ENCODE results near the gene HK2. TPM values are rescaled to one million over a fixed set of nuclear protein-coding genes. Genes with fewer than 3 reads are reported as not detected.
"Not testable (repeated sequence)": the region's sequence is repeated elsewhere in the genome, so short reads cannot be mapped to it uniquely, and the experiment has no call there.

The HK2 gene
- total and polyA plus RNA-seq, 2 donors, result 4.8 to 8.2 TPM

DNA sequence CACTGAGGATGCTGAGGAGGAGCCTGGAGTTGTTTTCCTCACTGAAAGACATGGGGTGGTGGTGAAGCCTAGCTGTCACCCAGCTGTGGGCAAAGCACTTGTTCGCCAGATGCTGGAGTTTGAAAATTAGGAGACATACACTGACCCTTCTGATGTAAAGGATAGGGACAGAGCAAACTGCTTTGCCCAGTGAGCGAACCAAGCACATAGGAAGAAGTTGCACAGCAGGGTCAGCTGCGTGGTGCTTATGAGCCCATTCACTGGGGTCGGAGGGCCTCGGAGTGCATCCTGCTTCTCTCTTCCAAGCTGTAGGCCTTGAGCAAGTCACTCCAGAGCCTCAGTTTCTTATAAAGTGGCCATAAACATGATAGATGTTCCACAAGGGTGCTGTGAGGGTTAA is 50.9 kb downstream of the HK2 start:
- Histone ChIP-seq H3K27ac (ENCODE audit: low read depth in 1 of 2, low read length in 1 of 2) (no peak overlapping the region), H3K27me3 (ENCODE audit: control insufficient read depth in 2 of 2, insufficient read depth in 1 of 2, low read length in 1 of 2) (no peaks in the 10 kb centered on the region), H3K36me3 (ENCODE audit: control insufficient read depth in 2 of 2, insufficient read depth in 2 of 2, low read length in 1 of 2) (peaks cover 21 to 61% of the 10 kb centered on the region in 2 donors), H3K4me1 (ENCODE audit: control insufficient read depth in 2 of 2, insufficient read depth in 2 of 2, low read length in 2 of 2) (peaks cover 0 to 8% of the 10 kb centered on the region in 2 donors), H3K9me3 (ENCODE audit: control insufficient read depth in 2 of 2, insufficient read depth in 1 of 2, low read length in 1 of 2) (no peaks in the 10 kb centered on the region), H3K4me3 (ENCODE audit: low read length in 2 of 2) (no peak overlapping the region)
- WGBS, result 97% methylated on average over 5 of the region's 5 CpGs
- no peak for DNase-seq (ENCODE audit: low read depth in 6 of 9, low spot score in 9 of 9)

DNA sequence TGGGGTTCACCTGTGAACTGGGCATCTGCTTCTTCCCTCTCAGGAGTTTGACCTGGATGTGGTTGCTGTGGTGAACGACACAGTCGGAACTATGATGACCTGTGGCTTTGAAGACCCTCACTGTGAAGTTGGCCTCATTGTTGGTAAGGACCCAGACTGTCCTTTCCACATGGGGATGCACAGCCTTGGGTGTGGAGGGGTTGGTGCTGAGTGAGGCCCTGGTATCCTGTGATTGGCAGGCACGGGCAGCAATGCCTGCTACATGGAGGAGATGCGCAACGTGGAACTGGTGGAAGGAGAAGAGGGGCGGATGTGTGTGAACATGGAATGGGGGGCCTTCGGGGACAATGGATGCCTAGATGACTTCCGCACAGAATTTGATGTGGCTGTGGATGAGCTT is 52.3 kb downstream of the HK2 start:
- DNase-seq (ENCODE audit: low read depth in 6 of 9, low spot score in 9 of 9), result no peak
- WGBS, result 93% methylated on average over 8 of the region's 8 CpGs
- Histone ChIP-seq H3K27ac (ENCODE audit: low read depth in 1 of 2, low read length in 1 of 2) (no peak overlapping the region), H3K27me3 (ENCODE audit: control insufficient read depth in 2 of 2, insufficient read depth in 1 of 2, low read length in 1 of 2) (no peaks in the 10 kb centered on the region), H3K36me3 (ENCODE audit: control insufficient read depth in 2 of 2, insufficient read depth in 2 of 2, low read length in 1 of 2) (peaks cover 21 to 58% of the 10 kb centered on the region in 2 donors), H3K4me3 (ENCODE audit: low read length in 2 of 2) (no peak overlapping the region), H3K9me3 (ENCODE audit: control insufficient read depth in 2 of 2, insufficient read depth in 1 of 2, low read length in 1 of 2) (no peaks in the 10 kb centered on the region), H3K4me1 (ENCODE audit: control insufficient read depth in 2 of 2, insufficient read depth in 2 of 2, low read length in 2 of 2) (peaks cover 0 to 8% of the 10 kb centered on the region in 2 donors)

DNA sequence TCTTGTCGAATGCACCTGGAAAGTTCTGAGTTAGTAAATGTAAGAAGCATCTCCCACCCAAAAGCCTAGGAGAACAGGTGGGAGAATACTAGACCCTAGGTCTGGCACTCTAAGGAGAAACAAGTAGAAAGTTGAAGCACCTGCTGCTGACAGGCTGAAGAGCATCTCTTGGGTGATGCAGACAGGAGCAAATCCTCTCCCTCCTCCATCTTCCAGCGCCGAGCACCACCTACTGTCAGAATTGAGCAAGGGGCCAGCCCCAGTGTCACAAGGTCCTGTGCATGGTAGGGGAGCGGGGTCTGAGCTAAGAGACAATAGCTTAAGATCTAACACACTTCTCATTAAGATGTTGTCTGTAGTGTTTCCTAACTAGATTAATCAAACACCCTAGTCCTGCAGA is 52.9 kb downstream of the HK2 start:
- H3K27ac ChIP-seq (ENCODE audit: low read depth in 1 of 2, low read length in 1 of 2), result no peak overlapping the region
- no peak for DNase-seq (ENCODE audit: low read depth in 6 of 9, low spot score in 9 of 9)
- peaks cover 21 to 60% of the 10 kb centered on the region in 2 donors for H3K36me3 ChIP-seq (ENCODE audit: control insufficient read depth in 2 of 2, insufficient read depth in 2 of 2, low read length in 1 of 2)
- H3K9me3 ChIP-seq (ENCODE audit: control insufficient read depth in 2 of 2, insufficient read depth in 1 of 2, low read length in 1 of 2), result no peaks in the 10 kb centered on the region
- H3K4me1 ChIP-seq (ENCODE audit: control insufficient read depth in 2 of 2, insufficient read depth in 2 of 2, low read length in 2 of 2), result peaks cover 0 to 8% of the 10 kb centered on the region in 2 donors
- WGBS, result 94% methylated on average over 4 of the region's 4 CpGs
- no peak overlapping the region for H3K4me3 ChIP-seq (ENCODE audit: low read length in 2 of 2)
- H3K27me3 ChIP-seq (ENCODE audit: control insufficient read depth in 2 of 2, insufficient read depth in 1 of 2, low read length in 1 of 2), result no peaks in the 10 kb centered on the region

DNA sequence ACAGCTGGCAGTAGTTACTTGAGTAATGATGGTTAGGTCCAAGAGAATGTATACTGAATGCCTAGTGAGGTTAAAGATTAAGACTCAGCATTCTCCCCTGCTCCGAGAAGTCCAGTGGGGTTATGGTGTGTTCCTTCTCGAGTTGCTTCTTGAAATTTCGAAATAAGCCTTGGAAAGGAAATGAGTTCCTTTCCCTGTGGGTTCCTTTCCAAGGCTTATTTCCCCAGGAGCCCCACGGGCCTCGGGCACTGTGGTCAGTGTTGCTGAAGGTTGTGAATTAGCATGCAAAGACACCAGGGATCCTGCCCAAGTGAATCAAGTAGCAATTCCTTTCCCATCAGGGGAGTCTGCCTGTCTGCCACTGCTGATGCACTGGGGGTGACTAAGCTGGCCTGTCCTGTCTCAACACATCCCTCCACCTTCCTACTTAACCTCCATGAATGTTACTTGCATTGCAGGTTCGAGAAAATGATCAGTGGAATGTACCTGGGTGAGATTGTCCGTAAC is 53.6 kb downstream of the HK2 start:
- H3K4me3 ChIP-seq (ENCODE audit: low read length in 2 of 2), result no peak overlapping the region
- DNase-seq (ENCODE audit: low read depth in 6 of 9, low spot score in 9 of 9), result no peak
- no peaks in the 10 kb centered on the region for H3K27me3 ChIP-seq (ENCODE audit: control insufficient read depth in 2 of 2, insufficient read depth in 1 of 2, low read length in 1 of 2)
- H3K4me1 ChIP-seq (ENCODE audit: control insufficient read depth in 2 of 2, insufficient read depth in 2 of 2, low read length in 2 of 2), result peaks cover 0 to 8% of the 10 kb centered on the region in 2 donors
- H3K36me3 ChIP-seq (ENCODE audit: control insufficient read depth in 2 of 2, insufficient read depth in 2 of 2, low read length in 1 of 2), result peaks cover 21 to 58% of the 10 kb centered on the region in 2 donors
- no peak overlapping the region for H3K27ac ChIP-seq (ENCODE audit: low read depth in 1 of 2, low read length in 1 of 2)
- no peaks in the 10 kb centered on the region for H3K9me3 ChIP-seq (ENCODE audit: control insufficient read depth in 2 of 2, insufficient read depth in 1 of 2, low read length in 1 of 2)
- 89% methylated on average over 7 of the region's 7 CpGs for WGBS

DNA sequence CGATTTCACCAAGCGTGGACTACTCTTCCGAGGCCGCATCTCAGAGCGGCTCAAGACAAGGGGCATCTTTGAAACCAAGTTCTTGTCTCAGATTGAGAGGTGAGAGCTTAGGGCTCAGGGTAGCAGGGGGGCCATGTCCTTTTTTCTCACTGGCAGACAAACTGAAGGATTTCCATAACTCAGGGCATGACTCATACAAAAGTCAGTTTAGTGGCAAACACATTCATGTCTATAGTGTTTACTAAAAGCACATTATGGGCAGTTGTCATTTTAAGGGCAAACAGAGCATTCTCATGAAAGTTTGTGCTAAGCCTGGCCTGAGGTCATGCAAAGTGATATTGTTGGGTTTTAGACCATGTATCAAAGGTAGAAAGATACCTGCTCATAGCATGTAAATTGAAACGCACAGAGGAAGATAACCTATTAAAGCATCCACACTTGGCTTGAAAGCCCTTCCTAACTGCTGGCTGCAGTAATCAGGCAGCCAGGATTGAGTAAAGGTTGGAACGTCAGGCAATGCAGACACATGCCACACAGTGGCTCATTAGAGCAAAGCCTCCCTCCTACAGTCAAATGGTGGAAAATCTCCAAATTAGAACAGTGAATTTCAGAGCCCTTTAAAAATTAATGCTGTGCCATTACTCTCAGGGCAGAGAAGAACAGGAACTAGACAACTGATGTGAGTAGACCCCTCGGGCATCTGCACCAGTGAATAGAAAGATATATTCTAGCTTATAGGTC is 54.2 kb downstream of the HK2 start:
- no peaks in the 10 kb centered on the region for H3K9me3 ChIP-seq (ENCODE audit: control insufficient read depth in 2 of 2, insufficient read depth in 1 of 2, low read length in 1 of 2)
- no peak overlapping the region for H3K4me3 ChIP-seq (ENCODE audit: low read length in 2 of 2)
- 98% methylated on average over 8 of the region's 8 CpGs for WGBS
- H3K27me3 ChIP-seq (ENCODE audit: control insufficient read depth in 2 of 2, insufficient read depth in 1 of 2, low read length in 1 of 2), result no peaks in the 10 kb centered on the region
- H3K27ac ChIP-seq (ENCODE audit: low read depth in 1 of 2, low read length in 1 of 2), result no peak overlapping the region
- H3K4me1 ChIP-seq (ENCODE audit: control insufficient read depth in 2 of 2, insufficient read depth in 2 of 2, low read length in 2 of 2), result peaks cover 0 to 8% of the 10 kb centered on the region in 2 donors
- no peak for DNase-seq (ENCODE audit: low read depth in 6 of 9, low spot score in 9 of 9)
- H3K36me3 ChIP-seq (ENCODE audit: control insufficient read depth in 2 of 2, insufficient read depth in 2 of 2, low read length in 1 of 2), result peaks cover 17 to 54% of the 10 kb centered on the region in 2 donors

DNA sequence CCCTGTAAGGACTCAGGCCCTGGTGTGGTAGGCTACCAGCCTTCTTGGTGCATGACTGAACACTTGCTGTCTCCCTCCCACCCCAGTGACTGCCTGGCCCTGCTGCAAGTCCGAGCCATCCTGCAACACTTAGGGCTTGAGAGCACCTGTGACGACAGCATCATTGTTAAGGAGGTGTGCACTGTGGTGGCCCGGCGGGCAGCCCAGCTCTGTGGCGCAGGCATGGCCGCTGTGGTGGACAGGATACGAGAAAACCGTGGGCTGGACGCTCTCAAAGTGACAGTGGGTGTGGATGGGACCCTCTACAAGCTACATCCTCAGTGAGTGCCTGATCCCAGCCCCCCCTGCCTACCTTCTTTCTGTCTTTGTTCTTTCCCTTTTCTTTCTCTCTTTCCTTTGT is 55.2 kb downstream of the HK2 start:
- H3K4me1 ChIP-seq (ENCODE audit: control insufficient read depth in 2 of 2, insufficient read depth in 2 of 2, low read length in 2 of 2), result peaks cover 0 to 8% of the 10 kb centered on the region in 2 donors
- H3K27me3 ChIP-seq (ENCODE audit: control insufficient read depth in 2 of 2, insufficient read depth in 1 of 2, low read length in 1 of 2), result no peaks in the 10 kb centered on the region
- no peak overlapping the region for H3K4me3 ChIP-seq (ENCODE audit: low read length in 2 of 2)
- no peak for DNase-seq (ENCODE audit: low read depth in 6 of 9, low spot score in 9 of 9)
- H3K36me3 ChIP-seq (ENCODE audit: control insufficient read depth in 2 of 2, insufficient read depth in 2 of 2, low read length in 1 of 2), result peaks cover 17 to 53% of the 10 kb centered on the region in 2 donors
- 99% methylated on average over 9 of the region's 9 CpGs for WGBS
- H3K9me3 ChIP-seq (ENCODE audit: control insufficient read depth in 2 of 2, insufficient read depth in 1 of 2, low read length in 1 of 2), result no peaks in the 10 kb centered on the region
- H3K27ac ChIP-seq (ENCODE audit: low read depth in 1 of 2, low read length in 1 of 2), result no peak overlapping the region

DNA sequence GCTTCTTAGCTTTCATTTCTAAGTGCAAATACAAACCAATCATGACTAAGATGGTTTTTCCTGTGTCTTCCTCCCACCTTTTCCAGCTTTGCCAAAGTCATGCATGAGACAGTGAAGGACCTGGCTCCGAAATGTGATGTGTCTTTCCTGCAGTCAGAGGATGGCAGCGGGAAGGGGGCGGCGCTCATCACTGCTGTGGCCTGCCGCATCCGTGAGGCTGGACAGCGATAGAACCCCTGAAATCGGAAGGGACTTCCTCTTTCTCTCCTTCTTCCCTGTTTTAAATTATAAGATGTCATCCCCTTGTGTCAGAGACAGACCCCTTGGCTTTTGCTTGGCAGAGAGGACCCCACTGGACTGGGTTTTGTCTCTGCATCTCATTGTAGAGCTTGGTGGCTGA is 56.8 kb downstream of the HK2 start:
- DNase-seq (ENCODE audit: low read depth in 6 of 9, low spot score in 9 of 9), result no peak
- Histone ChIP-seq H3K36me3 (ENCODE audit: control insufficient read depth in 2 of 2, insufficient read depth in 2 of 2, low read length in 1 of 2) (peaks cover 14 to 42% of the 10 kb centered on the region in 2 donors), H3K4me3 (ENCODE audit: low read length in 2 of 2) (no peak overlapping the region), H3K4me1 (ENCODE audit: control insufficient read depth in 2 of 2, insufficient read depth in 2 of 2, low read length in 2 of 2) (peaks cover 0 to 2% of the 10 kb centered on the region in 2 donors), H3K27me3 (ENCODE audit: control insufficient read depth in 2 of 2, insufficient read depth in 1 of 2, low read length in 1 of 2) (no peaks in the 10 kb centered on the region), H3K27ac (ENCODE audit: low read depth in 1 of 2, low read length in 1 of 2) (no peak overlapping the region), H3K9me3 (ENCODE audit: control insufficient read depth in 2 of 2, insufficient read depth in 1 of 2, low read length in 1 of 2) (no peaks in the 10 kb centered on the region)
- 96% methylated on average over 8 of the region's 8 CpGs for WGBS

DNA sequence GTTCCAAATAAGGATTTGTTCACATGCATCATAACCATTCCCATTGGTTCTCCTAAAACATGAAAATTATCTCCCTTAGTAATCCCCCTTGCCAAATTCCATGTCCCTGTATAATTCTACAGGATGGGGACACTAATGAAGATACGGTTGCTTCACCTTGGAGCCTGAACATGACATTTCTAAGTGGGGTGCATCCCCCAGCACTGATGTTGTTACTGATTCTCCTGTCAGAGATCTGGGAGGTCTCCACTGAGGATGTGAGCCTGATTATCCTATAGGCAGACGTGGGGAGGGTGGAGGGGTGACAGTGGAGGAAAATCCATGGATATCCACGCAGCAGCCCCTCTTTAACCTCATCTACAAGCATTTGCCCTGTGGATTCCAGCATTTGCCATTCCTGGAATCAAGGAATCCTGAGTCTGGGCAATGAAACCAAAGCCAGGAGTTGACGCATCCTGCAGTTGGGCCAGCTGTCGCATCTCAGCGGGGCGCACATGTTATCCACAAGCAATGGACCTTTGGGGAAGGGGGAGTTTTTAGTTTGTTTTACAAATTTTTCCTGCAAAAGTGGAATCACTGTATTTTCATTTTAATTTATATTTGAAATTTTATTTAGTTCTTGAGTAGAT is 57.3 kb downstream of the HK2 start:
- Histone ChIP-seq H3K27ac (ENCODE audit: low read depth in 1 of 2, low read length in 1 of 2) (no peak overlapping the region), H3K9me3 (ENCODE audit: control insufficient read depth in 2 of 2, insufficient read depth in 1 of 2, low read length in 1 of 2) (no peaks in the 10 kb centered on the region), H3K27me3 (ENCODE audit: control insufficient read depth in 2 of 2, insufficient read depth in 1 of 2, low read length in 1 of 2) (no peaks in the 10 kb centered on the region), H3K4me1 (ENCODE audit: control insufficient read depth in 2 of 2, insufficient read depth in 2 of 2, low read length in 2 of 2) (no peaks in the 10 kb centered on the region), H3K36me3 (ENCODE audit: control insufficient read depth in 2 of 2, insufficient read depth in 2 of 2, low read length in 1 of 2) (peaks cover 14 to 38% of the 10 kb centered on the region in 2 donors), H3K4me3 (ENCODE audit: low read length in 2 of 2) (no peak overlapping the region)
- no peak for DNase-seq (ENCODE audit: low read depth in 6 of 9, low spot score in 9 of 9)
- WGBS, result 92% methylated on average over 7 of the region's 7 CpGs

DNA sequence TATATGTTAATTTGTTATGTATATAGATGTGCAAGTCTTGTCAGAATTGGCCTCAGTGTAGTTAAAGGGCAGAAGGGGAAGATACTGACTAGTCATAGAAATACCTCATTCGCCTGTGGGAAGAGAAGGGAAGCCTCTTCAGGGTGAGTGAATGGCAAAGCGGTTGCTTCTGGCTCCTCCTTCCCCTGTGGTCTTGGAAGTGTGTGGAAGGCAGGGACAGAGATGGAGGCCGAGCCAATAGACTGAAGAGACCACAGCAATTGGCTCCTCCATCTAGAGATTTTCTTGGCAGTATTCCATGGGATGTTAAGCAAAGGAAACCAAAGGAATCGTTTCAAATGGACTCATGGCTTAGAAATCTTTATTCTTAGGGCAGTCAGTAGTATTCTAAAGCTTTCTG is 57.9 kb downstream of the HK2 start:
- H3K9me3 ChIP-seq (ENCODE audit: control insufficient read depth in 2 of 2, insufficient read depth in 1 of 2, low read length in 1 of 2); H3K4me1 ChIP-seq (ENCODE audit: control insufficient read depth in 2 of 2, insufficient read depth in 2 of 2, low read length in 2 of 2); DNase-seq (ENCODE audit: low read depth in 6 of 9, low spot score in 9 of 9); H3K4me3 ChIP-seq (ENCODE audit: low read length in 2 of 2); H3K27me3 ChIP-seq (ENCODE audit: control insufficient read depth in 2 of 2, insufficient read depth in 1 of 2, low read length in 1 of 2); H3K27ac ChIP-seq (ENCODE audit: low read depth in 1 of 2, low read length in 1 of 2): not testable (repeated sequence)
- 96% methylated on average over 4 of the region's 4 CpGs for WGBS
- peaks cover 11 to 32% of the 10 kb centered on the region in 2 donors for H3K36me3 ChIP-seq (ENCODE audit: control insufficient read depth in 2 of 2, insufficient read depth in 2 of 2, low read length in 1 of 2)

Data from thymus (tissue), 11 donors.